ENCODE measurements around the gene BPI. TPM values are rescaled to one million over a fixed set of nuclear protein-coding genes. Genes with fewer than 3 reads are reported as not detected.

The BPI gene
- polyA plus RNA-seq, 1 donor (not counting 4 experiments of a cell fraction or from before 2014, with no cell fraction given) = not detected

DNA sequence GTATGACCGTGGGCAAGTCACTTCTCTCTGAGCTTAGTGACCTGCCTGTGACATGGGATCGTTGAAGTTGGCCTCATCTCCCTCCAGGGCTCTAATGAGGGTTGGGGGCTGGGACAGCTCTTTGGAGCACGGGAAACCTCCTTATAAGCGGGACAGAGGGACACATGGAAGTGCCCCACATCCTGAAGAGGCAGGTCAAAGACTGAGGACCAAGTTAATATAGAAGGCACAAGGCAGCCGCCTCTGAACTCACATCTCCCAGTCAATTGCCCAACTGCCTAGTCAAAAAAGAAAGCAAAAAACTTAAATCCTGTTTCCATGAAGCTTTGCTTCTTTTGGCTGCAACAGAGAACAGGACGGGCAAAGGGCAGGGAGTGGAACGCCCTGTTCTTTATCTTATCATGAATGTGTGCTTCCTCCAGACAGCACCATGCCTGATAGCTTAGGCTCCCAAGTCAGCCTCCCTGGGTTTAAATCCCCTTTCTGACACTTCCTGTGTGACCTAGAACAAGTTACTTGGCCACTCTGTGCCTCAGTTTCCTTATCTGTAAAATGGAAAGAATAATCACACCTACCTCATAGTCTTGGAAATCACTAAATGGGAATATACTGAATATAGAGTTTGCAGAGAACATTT, 69.4 kb downstream of the BPI start:
- no peak overlapping the region for H3K4me3 ChIP-seq (ENCODE audit: control insufficient read depth in 2 of 3, extremely low read depth in 1 of 3, insufficient read depth in 2 of 3, low read depth in 1 of 3, low read length in 3 of 3)
- dilution Hi-C loops (cut with MboI; ENCODE audit: extremely low pct_ligation_motif_present, low sequenced_read_pairs) = no loop called here
- no peak for FAIRE-seq

DNA sequence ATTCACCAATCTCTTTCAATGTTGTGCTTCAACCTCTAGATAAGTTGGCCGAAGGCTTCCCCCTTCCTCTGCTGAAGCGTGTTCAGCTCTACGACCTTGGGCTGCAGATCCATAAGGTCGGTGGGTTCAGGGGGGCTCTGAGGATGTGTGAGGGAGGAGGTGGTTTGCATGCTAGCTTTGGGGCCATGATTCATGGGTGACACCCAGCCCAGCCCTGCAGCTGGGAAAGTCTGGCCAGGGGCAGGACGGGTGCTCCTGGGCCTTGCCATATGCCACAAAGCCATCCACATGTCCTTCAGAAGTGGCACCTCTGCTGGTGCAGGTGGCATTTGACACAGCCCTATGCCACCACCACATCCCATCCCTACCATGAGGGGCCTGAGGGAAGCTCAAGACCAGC, 69.9 kb downstream of the BPI start:
- H3K4me3 ChIP-seq (ENCODE audit: control insufficient read depth in 2 of 3, extremely low read depth in 1 of 3, insufficient read depth in 2 of 3, low read depth in 1 of 3, low read length in 3 of 3) = no peak overlapping the region
- peaks cover 17% of the 10 kb centered on the region for H3K27me3 ChIP-seq (ENCODE audit: control insufficient read depth, extremely low read depth, insufficient read depth, low read length)
- no peaks in the 10 kb centered on the region for H3K4me1 ChIP-seq (ENCODE audit: control insufficient read depth, extremely low read depth, insufficient read depth, low read length)
- no peak overlapping the region for H2AFZ ChIP-seq (ENCODE audit: control insufficient read depth, low read length)
- H3K36me3 ChIP-seq (ENCODE audit: control insufficient read depth in 2 of 2, extremely low read depth in 1 of 2, insufficient read depth in 2 of 2, low read length in 2 of 2) = no peaks in the 10 kb centered on the region
- H3K4me2 ChIP-seq (ENCODE audit: control insufficient read depth, extremely low read depth, insufficient read depth, low read depth, low read length) = no peak overlapping the region
- no peaks in the 10 kb centered on the region for H4K20me1 ChIP-seq (ENCODE audit: control insufficient read depth, extremely low read depth, insufficient read depth, low read length)
- H3K9ac ChIP-seq (ENCODE audit: control insufficient read depth, extremely low read depth, insufficient read depth, low read length) = no peak overlapping the region
- no peak for FAIRE-seq
- H3K9me3 ChIP-seq (ENCODE audit: control insufficient read depth, low read depth, low read length) = no peaks in the 10 kb centered on the region
- no peaks in the 10 kb centered on the region for H3K9me1 ChIP-seq (ENCODE audit: control insufficient read depth, extremely low read depth, insufficient read depth, low read length)
- dilution Hi-C loops (cut with MboI; ENCODE audit: extremely low pct_ligation_motif_present, low sequenced_read_pairs) = no loop called here
- TF ChIP-seq EZH2 (IDR thresholded peaks at IDR 0.05; ENCODE audit: low read length) = no peak
- TF ChIP-seq, protein P1, sequence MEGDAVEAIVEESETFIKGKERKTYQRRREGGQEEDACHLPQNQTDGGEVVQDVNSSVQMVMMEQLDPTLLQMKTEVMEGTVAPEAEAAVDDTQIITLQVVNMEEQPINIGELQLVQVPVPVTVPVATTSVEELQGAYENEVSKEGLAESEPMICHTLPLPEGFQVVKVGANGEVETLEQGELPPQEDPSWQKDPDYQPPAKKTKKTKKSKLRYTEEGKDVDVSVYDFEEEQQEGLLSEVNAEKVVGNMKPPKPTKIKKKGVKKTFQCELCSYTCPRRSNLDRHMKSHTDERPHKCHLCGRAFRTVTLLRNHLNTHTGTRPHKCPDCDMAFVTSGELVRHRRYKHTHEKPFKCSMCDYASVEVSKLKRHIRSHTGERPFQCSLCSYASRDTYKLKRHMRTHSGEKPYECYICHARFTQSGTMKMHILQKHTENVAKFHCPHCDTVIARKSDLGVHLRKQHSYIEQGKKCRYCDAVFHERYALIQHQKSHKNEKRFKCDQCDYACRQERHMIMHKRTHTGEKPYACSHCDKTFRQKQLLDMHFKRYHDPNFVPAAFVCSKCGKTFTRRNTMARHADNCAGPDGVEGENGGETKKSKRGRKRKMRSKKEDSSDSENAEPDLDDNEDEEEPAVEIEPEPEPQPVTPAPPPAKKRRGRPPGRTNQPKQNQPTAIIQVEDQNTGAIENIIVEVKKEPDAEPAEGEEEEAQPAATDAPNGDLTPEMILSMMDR (optimal IDR thresholded peaks at IDR 0.05 in 1 of 3, IDR thresholded peaks at IDR 0.05 in 1 of 3, conservative IDR thresholded peaks at IDR 0.05 in 1 of 3; ENCODE audit: extremely low read depth in 1 of 3, insufficient read depth in 2 of 3, low read length in 3 of 3) = no peak
- no peaks in the 10 kb centered on the region for H3K79me2 ChIP-seq (ENCODE audit: control insufficient read depth, insufficient read depth, low read length)
- DNase-seq (ENCODE audit: low read depth, low spot score) = no peak
- H3K27ac ChIP-seq (ENCODE audit: control insufficient read depth, insufficient read depth, low read length) = no peak overlapping the region

More for the DNA sequence above, 69.4 kb downstream of the BPI start:
- no peak for DNase-seq (ENCODE audit: low read depth, low spot score)
- no peak overlapping the region for H3K27ac ChIP-seq (ENCODE audit: control insufficient read depth, insufficient read depth, low read length)
- H3K36me3 ChIP-seq (ENCODE audit: control insufficient read depth in 2 of 2, extremely low read depth in 1 of 2, insufficient read depth in 2 of 2, low read length in 2 of 2) = no peaks in the 10 kb centered on the region
- no peak overlapping the region for H3K4me2 ChIP-seq (ENCODE audit: control insufficient read depth, extremely low read depth, insufficient read depth, low read depth, low read length)
- no peaks in the 10 kb centered on the region for H3K9me1 ChIP-seq (ENCODE audit: control insufficient read depth, extremely low read depth, insufficient read depth, low read length)
- H3K27me3 ChIP-seq (ENCODE audit: control insufficient read depth, extremely low read depth, insufficient read depth, low read length) = peaks cover 17% of the 10 kb centered on the region
- H3K79me2 ChIP-seq (ENCODE audit: control insufficient read depth, insufficient read depth, low read length) = no peaks in the 10 kb centered on the region
- H3K4me1 ChIP-seq (ENCODE audit: control insufficient read depth, extremely low read depth, insufficient read depth, low read length) = no peaks in the 10 kb centered on the region
- H3K9me3 ChIP-seq (ENCODE audit: control insufficient read depth, low read depth, low read length) = no peaks in the 10 kb centered on the region
- H3K9ac ChIP-seq (ENCODE audit: control insufficient read depth, extremely low read depth, insufficient read depth, low read length) = no peak overlapping the region
- H4K20me1 ChIP-seq (ENCODE audit: control insufficient read depth, extremely low read depth, insufficient read depth, low read length) = no peaks in the 10 kb centered on the region
- no peak overlapping the region for H2AFZ ChIP-seq (ENCODE audit: control insufficient read depth, low read length)
- TF ChIP-seq, protein P1 (optimal IDR thresholded peaks at IDR 0.05 in 1 of 3, IDR thresholded peaks at IDR 0.05 in 1 of 3, conservative IDR thresholded peaks at IDR 0.05 in 1 of 3; ENCODE audit: extremely low read depth in 1 of 3, insufficient read depth in 2 of 3, low read length in 3 of 3) = no peak
- no peak for TF ChIP-seq EZH2 (IDR thresholded peaks at IDR 0.05; ENCODE audit: low read length)

All from keratinocyte (primary cell).